Activated effector memory CD4-positive, alpha-beta T cell treated with Interleukin-2 at 50 U/mL for 16 hours (primary cell): ENCODE data around the gene LAMB4.

Source experiments
- DNase-seq: peaks from one replicate; pipeline ENCODE4 v3.0.0-alpha.2; 2020

LAMB4 gene

DNA sequence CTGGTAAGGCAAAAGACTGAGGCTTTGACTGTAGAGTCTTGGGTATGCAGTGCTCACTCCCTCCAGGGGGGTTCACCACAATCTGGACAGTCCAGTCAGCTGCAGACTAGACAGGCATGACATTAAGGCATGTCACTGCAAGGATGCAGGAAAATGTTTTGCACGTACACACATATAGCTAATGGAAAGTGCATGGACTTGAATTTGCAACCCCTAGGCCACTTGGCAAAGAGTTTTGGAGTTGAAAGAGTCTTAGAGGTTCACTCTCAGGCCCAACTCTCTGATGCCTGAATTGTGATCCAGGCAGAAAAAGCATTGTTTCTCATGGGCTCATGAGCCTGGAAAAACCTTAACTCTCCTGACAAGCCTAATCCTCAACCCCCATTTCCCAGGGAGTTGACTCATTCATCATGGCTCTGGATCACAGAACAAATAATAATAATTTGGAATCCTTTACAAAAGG is 51.9 kb downstream of the LAMB4 start:
- DNase-seq: no peak

- DNase-seq: no peak
Observed at GRCh38 chr7:108077709-108078108, 52.5 kb downstream of the LAMB4 start.

- no peak for DNase-seq
Observed at GRCh38 chr7:108076156-108076555, 54.0 kb downstream of the LAMB4 start.

DNA sequence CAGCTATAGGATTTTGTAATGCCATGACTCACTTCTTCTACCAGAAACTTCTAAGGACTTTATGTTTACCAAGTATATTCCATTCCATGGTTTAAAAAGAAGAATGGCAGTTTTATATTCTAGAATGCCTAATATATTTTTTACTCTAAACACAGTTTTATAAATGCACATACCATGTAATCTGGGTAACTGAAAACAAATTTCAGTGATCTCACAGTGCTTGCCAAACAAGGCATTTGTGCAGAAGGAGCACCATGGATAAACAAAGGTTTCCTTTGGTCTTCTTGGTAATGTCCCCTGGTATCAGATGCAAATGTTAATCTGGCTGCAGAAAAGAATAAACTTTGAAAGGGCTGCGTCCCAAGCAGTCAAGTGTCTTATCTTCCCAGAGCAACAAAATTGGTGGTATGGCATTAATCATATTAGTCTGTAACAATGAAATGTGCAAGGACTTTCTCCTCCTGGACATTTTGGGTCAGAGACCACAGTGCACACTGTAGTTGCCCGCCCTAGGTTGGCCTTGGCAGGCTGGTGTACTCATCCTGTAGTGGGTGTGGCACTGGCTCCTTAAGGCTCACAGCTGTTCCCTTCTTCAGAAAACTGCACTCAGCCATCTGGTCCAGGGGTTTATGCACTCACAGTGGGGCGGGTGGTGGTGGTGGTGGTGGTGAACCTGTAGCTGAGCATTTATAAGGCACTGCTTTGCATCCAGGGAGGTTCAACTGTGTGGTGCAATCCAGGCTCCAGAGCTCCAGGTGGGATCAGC is 56.7 kb downstream of the LAMB4 start:
- no peak for DNase-seq

GRCh38 chr7:108072739-108073138 is 57.4 kb downstream of the LAMB4 start:
- DNase-seq: no peak

DNA sequence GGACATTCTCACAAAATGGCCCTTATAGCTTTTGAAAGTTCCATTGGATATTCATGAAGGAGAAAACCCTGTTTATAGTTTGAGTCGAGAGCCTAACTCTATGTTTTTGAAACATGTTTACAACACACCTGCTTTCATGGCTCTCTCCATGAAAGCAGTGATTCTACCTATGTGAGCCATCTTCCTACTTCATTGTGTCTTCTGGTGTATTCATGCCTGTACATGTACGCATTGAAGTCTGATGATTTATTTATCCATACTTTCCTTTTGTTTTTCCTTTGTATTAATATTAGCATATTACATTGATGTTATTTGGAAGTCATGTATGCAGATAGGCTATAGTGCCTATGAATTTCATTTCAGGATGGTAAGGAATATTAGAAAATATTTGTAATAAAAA is 58.0 kb downstream of the LAMB4 start:
- DNase-seq: no peak

DNA sequence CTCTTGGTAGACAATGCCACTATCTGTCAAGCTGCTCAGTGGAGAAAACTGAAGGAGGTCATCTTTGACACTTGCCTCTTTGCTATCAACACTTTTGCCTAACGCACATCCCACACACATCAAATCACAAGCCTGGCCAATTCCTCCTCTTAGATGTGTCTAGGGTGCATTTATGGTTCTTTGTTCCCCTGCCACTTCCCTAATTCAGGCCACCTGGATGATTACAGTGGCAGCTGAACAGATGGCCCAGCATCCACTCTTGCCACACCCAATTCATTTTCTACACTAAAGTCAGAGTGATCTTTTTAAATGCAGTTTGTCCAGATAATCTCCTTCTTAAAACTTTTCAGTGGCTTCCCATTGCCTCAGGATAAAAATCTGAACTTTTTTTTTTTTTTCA is 58.6 kb downstream of the LAMB4 start:
- DNase-seq: no peak

DNA sequence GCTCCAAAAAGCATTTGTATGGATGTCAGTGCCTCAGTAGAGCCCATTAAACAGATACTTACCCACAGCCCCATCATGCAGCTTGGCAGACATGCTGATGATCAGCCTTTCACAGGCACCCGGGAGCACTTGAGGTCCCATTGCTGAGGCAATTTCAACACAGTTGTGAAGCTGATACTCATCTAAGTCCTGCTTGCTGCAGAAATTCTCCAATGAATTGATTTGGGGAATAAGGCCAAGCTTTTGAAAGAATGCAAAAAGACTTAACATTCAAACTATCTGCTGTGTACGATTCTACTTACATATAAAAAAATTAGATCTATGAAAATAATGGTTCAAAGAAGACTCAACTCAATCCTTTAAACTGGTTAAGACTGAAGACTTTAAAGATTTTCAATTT is 60.5 kb downstream of the LAMB4 start:
- no peak for DNase-seq

GRCh38 chr7:108067844-108068243 is 62.3 kb downstream of the LAMB4 start:
- no peak for DNase-seq

GRCh38 chr7:108066486-108066885 is 63.7 kb downstream of the LAMB4 start:
- no peak for DNase-seq

- DNase-seq: no peak
Observed at GRCh38 chr7:108063520-108063933, 66.6 kb downstream of the LAMB4 start.

DNA sequence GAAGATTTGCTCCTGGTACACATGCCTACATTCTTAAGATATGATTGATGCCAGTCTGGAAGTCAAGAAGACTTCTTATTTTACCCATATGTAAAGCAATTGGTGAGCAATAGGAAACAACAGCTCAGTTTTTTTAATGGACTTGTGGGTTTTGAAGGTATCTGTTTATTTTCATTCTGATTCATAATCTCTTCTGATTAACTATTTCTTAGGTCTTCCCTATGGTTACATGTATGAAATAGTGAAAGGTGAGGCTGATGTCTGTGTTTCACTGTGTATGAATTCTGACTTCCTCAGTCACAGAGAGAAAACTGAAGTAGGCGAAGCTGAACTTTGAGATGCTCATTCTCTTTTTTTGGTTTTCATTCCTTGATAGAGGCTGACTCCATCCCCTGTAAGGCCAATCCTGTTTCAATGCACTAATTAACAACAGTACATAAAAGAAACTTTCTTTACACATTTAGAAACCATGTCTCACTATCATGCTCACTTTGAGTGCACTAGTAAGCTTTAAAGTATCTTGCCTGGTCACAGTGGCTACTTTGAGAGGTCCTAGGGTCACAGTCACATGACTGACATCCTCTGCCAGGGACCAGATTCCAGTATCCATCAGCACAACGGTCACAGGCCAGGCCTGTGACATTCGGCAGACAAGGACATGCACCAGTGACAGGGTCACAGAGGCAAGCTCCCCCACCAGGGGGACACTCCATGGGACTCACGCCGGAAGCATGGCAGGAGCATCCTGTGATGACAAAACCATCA is 67.7 kb downstream of the LAMB4 start:
- no peak for DNase-seq

- no peak for DNase-seq
Observed at GRCh38 chr7:108059526-108059925, 70.6 kb downstream of the LAMB4 start.

GRCh38 chr7:108057951-108058481 is 72.1 kb downstream of the LAMB4 start:
- no peak for DNase-seq

GRCh38 chr7:108055611-108056021 is 74.5 kb downstream of the LAMB4 start:
- DNase-seq: no peak

DNA sequence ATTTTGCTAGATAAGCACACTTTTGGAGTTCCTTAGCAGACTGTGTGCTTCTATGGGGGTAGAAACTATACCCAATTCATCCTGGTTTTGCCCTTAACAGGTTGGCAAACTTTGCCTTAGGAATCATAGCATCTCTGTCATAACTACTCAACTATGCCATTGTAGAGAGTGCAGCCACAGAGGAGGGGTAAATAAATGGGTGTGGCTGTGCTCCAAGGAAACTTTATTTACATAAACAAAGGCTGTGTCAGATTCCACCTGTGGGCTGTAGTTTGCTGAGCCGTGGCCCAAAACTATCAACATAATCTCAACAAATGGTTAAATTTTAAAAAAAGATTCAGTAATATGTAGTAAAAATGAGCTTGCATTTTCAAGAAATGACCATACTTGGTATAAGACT is 75.6 kb downstream of the LAMB4 start:
- no peak for DNase-seq

- no peak for DNase-seq
Observed at GRCh38 chr7:108053250-108053649, 76.9 kb downstream of the LAMB4 start.

DNA sequence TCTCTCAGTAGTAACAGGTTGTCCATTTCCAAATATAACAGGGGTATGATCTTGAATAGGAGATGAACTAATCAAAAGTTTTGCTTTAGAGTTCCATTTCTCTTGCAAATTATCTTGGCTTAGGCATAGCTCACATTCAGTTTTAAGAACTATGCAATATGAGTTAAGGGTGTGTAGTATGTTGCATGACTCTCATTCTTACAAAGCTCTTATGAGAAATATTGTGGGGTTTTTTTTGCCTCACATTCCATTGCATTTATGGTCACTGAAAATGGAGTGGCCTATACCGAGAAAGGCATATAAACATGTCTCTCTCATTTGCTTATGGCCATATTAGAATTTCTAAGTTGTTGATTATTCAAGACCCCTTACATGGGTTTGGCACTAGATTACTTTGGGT is 78.7 kb downstream of the LAMB4 start:
- no peak for DNase-seq

DNA sequence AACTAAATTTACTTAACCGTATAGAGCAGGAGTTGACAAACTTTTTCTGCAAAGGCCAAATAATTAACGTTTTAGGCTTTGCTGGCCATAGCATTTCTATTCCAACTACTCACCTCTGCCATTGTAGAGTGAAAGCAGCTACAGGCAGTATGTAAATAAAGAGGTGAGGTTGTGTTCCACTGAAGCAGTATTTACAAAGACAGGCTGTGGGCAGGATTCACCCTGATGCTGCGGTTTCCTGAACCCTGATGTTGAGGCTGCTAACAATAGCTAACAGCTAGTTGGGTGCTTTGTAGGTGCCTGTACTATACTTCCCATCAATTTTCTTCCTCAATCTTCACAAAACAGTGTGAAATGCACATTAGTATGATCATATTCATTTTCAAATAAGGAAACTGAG is 80.2 kb downstream of the LAMB4 start:
- DNase-seq: no peak

GRCh38 chr7:108048422-108048821 is 81.7 kb downstream of the LAMB4 start:
- DNase-seq: no peak

DNA sequence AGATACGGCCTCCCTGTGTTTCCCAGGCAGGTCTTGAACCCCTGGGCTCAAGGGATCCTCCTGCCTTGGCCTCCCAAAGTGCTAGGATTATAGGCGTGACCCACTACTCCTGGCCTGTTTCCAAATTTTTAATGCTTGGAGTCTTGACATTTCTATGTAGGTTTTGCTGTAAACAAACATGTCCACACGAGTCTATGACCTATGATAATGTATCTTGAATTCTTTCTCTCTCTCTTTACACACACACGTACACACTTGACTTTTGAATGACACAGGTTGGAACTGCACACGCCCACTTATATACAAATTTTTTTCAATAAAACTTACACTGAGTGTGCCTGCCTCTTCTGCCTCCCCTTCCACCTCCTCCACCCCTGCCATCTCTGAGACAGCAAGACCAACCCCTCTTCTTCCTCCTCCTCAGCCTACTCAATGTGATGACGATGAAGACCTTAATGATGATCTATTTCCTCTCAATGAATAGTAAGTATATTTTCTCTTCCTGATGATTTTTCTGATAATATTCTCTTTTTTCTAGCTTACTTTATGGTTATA is 83.1 kb downstream of the LAMB4 start:
- no peak for DNase-seq

GRCh38 chr7:108045669-108046068 is 84.5 kb downstream of the LAMB4 start:
- DNase-seq: no peak

DNA sequence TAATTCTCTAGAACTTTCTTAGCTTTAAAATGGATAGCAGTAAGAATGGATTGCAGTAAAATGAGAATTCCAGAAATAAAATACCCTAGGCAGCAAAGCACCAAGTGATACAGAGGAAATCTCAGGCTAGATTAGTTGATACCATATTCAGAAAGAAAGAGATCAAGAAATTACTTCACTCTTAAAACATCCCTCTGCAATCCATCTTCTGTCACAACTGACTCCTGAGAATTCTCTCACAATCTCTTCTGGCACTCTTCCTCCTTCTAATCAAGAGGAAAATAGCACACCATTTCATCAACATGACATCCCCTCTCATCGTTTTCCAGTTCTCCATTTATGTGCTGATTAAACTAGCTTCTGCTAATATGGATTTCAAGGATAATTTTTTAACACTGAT is 85.0 kb downstream of the LAMB4 start:
- DNase-seq: no peak

DNA sequence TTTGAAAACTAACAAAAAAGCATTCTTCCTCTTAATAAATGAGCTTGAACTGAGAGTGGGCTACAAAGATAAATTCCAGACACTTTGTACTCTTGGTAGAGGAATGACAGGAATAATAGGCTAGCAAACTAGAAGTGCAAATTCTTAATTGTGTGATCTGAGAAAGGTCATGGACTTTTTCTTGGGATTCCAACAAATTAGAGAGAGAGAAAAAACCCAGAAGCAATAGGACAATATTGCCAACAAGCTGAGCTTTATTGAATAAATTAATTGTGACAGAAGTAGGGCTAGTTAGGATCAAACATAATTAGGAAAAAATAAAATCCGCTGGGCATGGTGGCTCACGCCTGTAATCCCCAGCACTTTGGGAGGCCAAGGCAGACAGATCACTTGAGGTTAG is 85.8 kb downstream of the LAMB4 start:
- DNase-seq: no peak
